ENCODE measurements around the gene ADAMTS14. TPM values are rescaled to one million over a fixed set of nuclear protein-coding genes. Genes with fewer than 3 reads are reported as not detected.

ADAMTS14 gene
- total RNA-seq, 1 experiment from 2014 or later = not detected

DNA sequence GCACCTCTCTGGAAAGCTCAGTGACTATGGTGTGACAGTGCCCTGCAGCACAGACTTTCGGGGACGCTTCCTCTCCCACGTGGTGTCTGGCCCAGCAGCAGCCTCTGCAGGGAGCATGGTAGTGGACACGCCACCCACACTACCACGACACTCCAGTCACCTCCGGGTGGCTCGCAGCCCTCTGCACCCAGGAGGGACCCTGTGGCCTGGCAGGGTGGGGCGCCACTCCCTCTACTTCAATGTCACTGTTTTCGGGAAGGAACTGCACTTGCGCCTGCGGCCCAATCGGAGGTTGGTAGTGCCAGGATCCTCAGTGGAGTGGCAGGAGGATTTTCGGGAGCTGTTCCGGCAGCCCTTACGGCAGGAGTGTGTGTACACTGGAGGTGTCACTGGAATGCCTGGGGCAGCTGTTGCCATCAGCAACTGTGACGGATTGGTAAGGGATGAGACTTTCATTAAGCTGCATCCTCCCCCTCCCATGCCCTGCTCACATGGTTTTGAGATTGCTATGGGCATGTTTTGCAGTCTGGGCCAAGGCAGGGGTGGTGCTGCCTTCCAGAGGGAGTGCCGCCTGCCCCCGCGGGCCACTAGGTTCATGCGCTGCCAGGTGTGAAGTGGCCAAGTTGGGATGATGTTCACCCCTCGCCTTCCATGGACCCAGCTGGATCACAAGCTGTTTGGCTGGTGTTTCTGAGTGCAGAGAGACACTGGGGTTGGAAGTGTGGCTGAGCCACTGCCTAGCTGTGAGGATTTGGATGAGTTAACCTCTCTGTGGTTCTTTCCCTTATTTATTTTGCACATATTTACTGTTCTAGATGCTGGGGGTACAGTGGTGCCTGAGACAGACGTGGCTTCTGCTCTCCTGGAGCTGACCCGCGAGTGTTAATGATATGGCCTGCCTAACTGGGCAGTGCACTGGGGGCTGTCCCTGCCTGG, 2.5 kb downstream of the ADAMTS14 start:
- no peak overlapping the region for H3K27ac Mint-ChIP-seq (ENCODE audit: unreplicated experiment)
- TF ChIP-seq, protein P1, sequence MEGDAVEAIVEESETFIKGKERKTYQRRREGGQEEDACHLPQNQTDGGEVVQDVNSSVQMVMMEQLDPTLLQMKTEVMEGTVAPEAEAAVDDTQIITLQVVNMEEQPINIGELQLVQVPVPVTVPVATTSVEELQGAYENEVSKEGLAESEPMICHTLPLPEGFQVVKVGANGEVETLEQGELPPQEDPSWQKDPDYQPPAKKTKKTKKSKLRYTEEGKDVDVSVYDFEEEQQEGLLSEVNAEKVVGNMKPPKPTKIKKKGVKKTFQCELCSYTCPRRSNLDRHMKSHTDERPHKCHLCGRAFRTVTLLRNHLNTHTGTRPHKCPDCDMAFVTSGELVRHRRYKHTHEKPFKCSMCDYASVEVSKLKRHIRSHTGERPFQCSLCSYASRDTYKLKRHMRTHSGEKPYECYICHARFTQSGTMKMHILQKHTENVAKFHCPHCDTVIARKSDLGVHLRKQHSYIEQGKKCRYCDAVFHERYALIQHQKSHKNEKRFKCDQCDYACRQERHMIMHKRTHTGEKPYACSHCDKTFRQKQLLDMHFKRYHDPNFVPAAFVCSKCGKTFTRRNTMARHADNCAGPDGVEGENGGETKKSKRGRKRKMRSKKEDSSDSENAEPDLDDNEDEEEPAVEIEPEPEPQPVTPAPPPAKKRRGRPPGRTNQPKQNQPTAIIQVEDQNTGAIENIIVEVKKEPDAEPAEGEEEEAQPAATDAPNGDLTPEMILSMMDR (IDR thresholded peaks at IDR 0.05; ENCODE audit: insufficient read depth in 1 of 2, low read depth in 1 of 2, low read length in 1 of 2, severe bottlenecking in 1 of 2, unreplicated experiment in 1 of 2) = no peak
- DNase-seq = no peak
- H3K27me3 Mint-ChIP-seq (ENCODE audit: insufficient read depth, unreplicated experiment) = peaks cover 25% of the 10 kb centered on the region
- peaks cover 7% of the 10 kb centered on the region for H3K4me1 Mint-ChIP-seq (ENCODE audit: low read depth, unreplicated experiment)
- H3K36me3 Mint-ChIP-seq (ENCODE audit: insufficient read depth, unreplicated experiment) = no peaks in the 10 kb centered on the region
- H3K36me3 ChIP-seq (ENCODE audit: control insufficient read depth, insufficient read depth, low read length) = no peaks in the 10 kb centered on the region
- BruUV-seq (replicated peaks) = no TSS peak
- H3K4me3 ChIP-seq (ENCODE audit: low read depth, low read length) = no peak overlapping the region
- peaks cover 7% of the 10 kb centered on the region for H3K27me3 ChIP-seq (replicated peaks; ENCODE audit: control insufficient read depth, insufficient read depth, low read length)
- H3K4me3 Mint-ChIP-seq (ENCODE audit: unreplicated experiment) = no peak overlapping the region
- ChIA-PET CTCF (no interaction called here), POLR2A (no interaction called here)
- no peaks in the 10 kb centered on the region for H3K9me3 Mint-ChIP-seq (ENCODE audit: unreplicated experiment)
- intact Hi-C loops (cut with micrococcal nuclease; ENCODE audit: unreplicated experiment) = loop anchor here (5.0 to 10.0 kb wide), 2 partner anchors 62 to 120 kb away; no protein-coding TSS in a partner anchor
- peaks cover 9% of the 10 kb centered on the region for H3K4me1 ChIP-seq
- no peaks in the 10 kb centered on the region for H3K9me3 ChIP-seq

DNA sequence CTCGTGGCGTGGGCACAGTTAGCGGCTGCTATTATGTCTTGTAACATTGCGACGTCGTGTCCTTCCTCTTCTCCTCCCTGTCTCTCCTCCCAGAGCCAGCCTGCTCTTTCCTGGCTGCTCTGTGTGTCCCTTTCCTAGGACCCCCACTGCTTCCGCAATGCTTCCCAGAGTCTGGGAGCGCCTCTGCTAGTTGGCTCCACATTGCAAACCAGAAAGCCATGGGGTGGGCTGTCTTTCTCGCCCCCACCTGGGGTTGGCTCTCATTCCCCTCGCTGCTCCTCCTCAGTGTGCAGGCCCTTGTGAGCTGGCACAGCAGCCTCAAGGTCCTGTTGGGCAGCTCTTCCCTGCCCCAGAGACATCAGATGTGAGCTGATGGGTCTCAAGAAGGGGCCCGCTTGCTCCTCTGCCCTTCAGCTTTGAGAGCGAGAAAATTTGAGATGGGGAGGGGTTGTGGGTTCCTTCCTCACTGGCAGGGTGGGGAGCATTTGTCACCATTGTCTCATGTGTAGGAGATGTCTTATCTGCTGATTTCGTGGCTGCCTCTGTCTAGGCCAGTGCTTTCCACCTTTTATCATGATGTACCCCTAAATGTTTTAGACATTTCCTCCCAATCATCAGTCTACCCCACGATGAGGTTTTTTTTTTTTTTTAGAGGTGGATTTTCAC, 3.3 kb downstream of the ADAMTS14 start:
- ChIA-PET CTCF (no interaction called here), POLR2A (no interaction called here)
- H3K27me3 ChIP-seq (replicated peaks; ENCODE audit: control insufficient read depth, insufficient read depth, low read length) = peaks cover 7% of the 10 kb centered on the region
- no peak overlapping the region for H3K4me3 ChIP-seq (ENCODE audit: low read depth, low read length)
- H3K9me3 Mint-ChIP-seq (ENCODE audit: unreplicated experiment) = no peaks in the 10 kb centered on the region
- intact Hi-C loops (cut with micrococcal nuclease; ENCODE audit: unreplicated experiment) = loop anchor here (10.0 kb wide), 1 partner anchor 121 kb away; no protein-coding TSS in a partner anchor
- no peaks in the 10 kb centered on the region for H3K36me3 ChIP-seq (ENCODE audit: control insufficient read depth, insufficient read depth, low read length)
- no peak overlapping the region for H3K4me3 Mint-ChIP-seq (ENCODE audit: unreplicated experiment)
- H3K4me1 ChIP-seq = peaks cover 9% of the 10 kb centered on the region
- no peaks in the 10 kb centered on the region for H3K36me3 Mint-ChIP-seq (ENCODE audit: insufficient read depth, unreplicated experiment)
- no TSS peak for BruUV-seq (replicated peaks)
- TF ChIP-seq, protein P1 (IDR thresholded peaks at IDR 0.05; ENCODE audit: insufficient read depth in 1 of 2, low read depth in 1 of 2, low read length in 1 of 2, severe bottlenecking in 1 of 2, unreplicated experiment in 1 of 2) = no peak
- peaks cover 7% of the 10 kb centered on the region for H3K4me1 Mint-ChIP-seq (ENCODE audit: low read depth, unreplicated experiment)
- H3K27me3 Mint-ChIP-seq (ENCODE audit: insufficient read depth, unreplicated experiment) = peaks cover 22% of the 10 kb centered on the region
- H3K9me3 ChIP-seq = no peaks in the 10 kb centered on the region
- no peak for DNase-seq
- H3K27ac Mint-ChIP-seq (ENCODE audit: unreplicated experiment) = no peak overlapping the region

- no peaks in the 10 kb centered on the region for H3K36me3 Mint-ChIP-seq (ENCODE audit: insufficient read depth, unreplicated experiment)
- no peak overlapping the region for H3K27ac Mint-ChIP-seq (ENCODE audit: unreplicated experiment)
- Histone ChIP-seq H3K36me3 (ENCODE audit: control insufficient read depth, insufficient read depth, low read length) (no peaks in the 10 kb centered on the region), H3K27me3 (replicated peaks; ENCODE audit: control insufficient read depth, insufficient read depth, low read length) (peaks cover 7% of the 10 kb centered on the region), H3K4me3 (ENCODE audit: low read depth, low read length) (no peak overlapping the region), H3K4me1 (peaks cover 9% of the 10 kb centered on the region), H3K9me3 (no peaks in the 10 kb centered on the region)
- no peaks in the 10 kb centered on the region for H3K9me3 Mint-ChIP-seq (ENCODE audit: unreplicated experiment)
- ChIA-PET POLR2A (no interaction called here), CTCF (interaction anchor here (1.1 kb wide), 1 partner anchor 125 kb away, joined by 4 read pairs; no protein-coding TSS in a partner anchor)
- TF ChIP-seq, protein P1 (IDR thresholded peaks at IDR 0.05; ENCODE audit: insufficient read depth in 1 of 2, low read depth in 1 of 2, low read length in 1 of 2, severe bottlenecking in 1 of 2, unreplicated experiment in 1 of 2) = no peak
- BruUV-seq (replicated peaks) = no TSS peak
- no peak overlapping the region for H3K4me3 Mint-ChIP-seq (ENCODE audit: unreplicated experiment)
- H3K4me1 Mint-ChIP-seq (ENCODE audit: low read depth, unreplicated experiment) = peaks cover 7% of the 10 kb centered on the region
- H3K27me3 Mint-ChIP-seq (ENCODE audit: insufficient read depth, unreplicated experiment) = peaks cover 15% of the 10 kb centered on the region
- intact Hi-C loops (cut with micrococcal nuclease; ENCODE audit: unreplicated experiment) = loop anchor here (10.0 kb wide), 1 partner anchor 122 kb away; no protein-coding TSS in a partner anchor
- no peak for DNase-seq
These were observed 4.2 kb downstream of the ADAMTS14 start for GRCh38 chr10:70676511-70676910.

Data from Caco-2 (cell line).